OCI-LY3 (cell line): ENCODE results near the gene SH2B3.

Experiments
- H2AFZ ChIP-seq: fragments of 200-600, 300-600 bp; shearing (Covaris generic); 2 replicates; pipeline ENCODE4 v1.6.0; 2014; ENCODE audit warnings: antibody characterized with exemption, low read depth, low read length
- H3K27ac ChIP-seq: fragments of 200-600, 300-600 bp; sonication (generic); 2 replicates; pipeline ENCODE4 v1.5.1; 2014; ENCODE audit warnings: mild to moderate bottlenecking, low read length, moderate library complexity, mixed read lengths
- H3K27me3 ChIP-seq: fragments of 200-600, 300-600 bp; sonication (generic); 2 replicates; pipeline ENCODE4 v1.6.1; 2014; ENCODE audit warnings: low read depth, low read length, mixed read lengths
- H3K36me3 ChIP-seq: fragments of 200-600, 300-600 bp; sonication (generic); replicated peaks from 2 replicates; pipeline ENCODE3; 2014; ENCODE audit warnings: low read depth, low read length, mixed read lengths
- H3K4me1 ChIP-seq: fragments of 300-600, 200-600 bp; sonication (generic); 2 replicates; pipeline ENCODE4 v1.6.1; 2014; ENCODE audit warnings: low read length, mixed read lengths
- H3K4me2 ChIP-seq: fragments of 200-600, 300-600 bp; sonication (generic); 2 replicates; pipeline ENCODE4 v1.6.1; 2014; ENCODE audit warnings: low read length, mixed read lengths
- H3K4me3 ChIP-seq: fragments of 300-600, 200-600 bp; sonication (generic); 2 replicates; pipeline ENCODE4 v1.5.1; 2014; ENCODE audit warnings: antibody characterized with exemption, mild to moderate bottlenecking, low read length, moderate library complexity
- H3K79me2 ChIP-seq: fragments of 300-600, 200-600 bp; shearing (Covaris generic); 2 replicates; pipeline ENCODE4 v1.6.1; 2014; ENCODE audit warnings: mild to moderate bottlenecking, low read length, mixed read lengths
- H3K9ac ChIP-seq: fragments of 300-600, 200-600 bp; shearing (Covaris generic); 2 replicates; pipeline ENCODE4 v1.6.0; 2014; ENCODE audit warnings: mild to moderate bottlenecking, low read length, moderate library complexity
- H3K9me3 ChIP-seq: fragments of 200-600, 300-600 bp; shearing (Covaris generic); 2 replicates; pipeline ENCODE4 v1.6.1; 2014; ENCODE audit warnings: low read length, mixed read lengths; ENCODE audit not compliant: insufficient read depth
- H4K20me1 ChIP-seq: fragments of 200-600, 300-600 bp; sonication (generic); 2 replicates; pipeline ENCODE4 v1.6.1; 2016; ENCODE audit warnings: low read length, mixed read lengths; ENCODE audit not compliant: insufficient read depth
- EZH2phosphoT487 ChIP-seq: fragments of 200-600 bp; shearing (Covaris generic); IDR thresholded peaks from 2 replicates; pipeline ENCODE4 v1.6.1; 2018; ENCODE audit warnings: antibody characterized with exemption, mixed run types, low read depth
- TF ChIP-seq, protein P1 (sequence below): fragments of 200-600, 300-600 bp; sonication (generic); IDR thresholded peaks from 2 replicates; pipeline ENCODE4 v1.5.1; 2014; ENCODE audit warnings: antibody characterized with exemption, low read length, low read depth

SH2B3 gene

DNA sequence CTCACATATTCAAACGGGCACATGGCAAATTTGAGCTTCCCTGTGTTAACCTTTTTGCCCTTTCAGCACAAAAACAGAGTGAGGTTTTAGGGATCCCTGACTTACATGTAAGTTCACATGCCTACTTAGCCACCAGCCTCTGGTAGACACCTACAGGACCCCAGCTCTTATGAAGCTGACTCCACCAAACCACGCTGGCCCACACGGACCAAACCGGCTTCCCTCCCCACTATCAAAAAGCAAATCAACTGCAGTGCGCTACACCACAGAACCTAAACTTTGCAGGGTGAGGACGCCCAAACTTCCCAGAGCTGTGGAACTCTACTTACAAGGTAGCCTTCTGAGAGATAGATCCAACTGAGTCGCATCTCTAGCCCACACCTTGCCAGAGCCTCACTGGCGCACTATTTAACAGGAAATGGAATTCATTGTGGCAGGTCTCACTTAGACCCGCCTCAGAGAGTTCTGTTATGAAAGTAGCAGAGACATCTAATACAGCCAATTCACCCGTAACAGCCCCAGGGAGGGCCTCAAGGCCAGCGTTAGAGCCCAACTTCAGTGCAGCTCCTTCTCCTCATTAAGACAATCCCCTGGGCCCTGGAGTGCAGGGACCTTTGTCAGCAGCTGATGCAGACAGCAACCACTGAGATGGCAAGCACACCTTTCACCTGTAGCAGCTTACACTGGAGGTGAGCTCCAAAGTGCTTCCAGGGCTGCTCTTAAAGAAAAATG, 49.2 kb downstream of the SH2B3 start:
- Histone ChIP-seq H2AFZ (no peak overlapping the region), H3K79me2 (no peaks in the 10 kb centered on the region), H3K4me1 (0 out of 2 replicates have a peak, but pooled peaks cover 6% of the 10 kb centered on the region), H3K9me3 (no peaks in the 10 kb centered on the region), H3K27me3 (no peaks in the 10 kb centered on the region), H4K20me1 (peaks cover 29% of the 10 kb centered on the region), H3K4me2 (no peak overlapping the region), H3K9ac (no peak overlapping the region), H3K36me3 (peaks cover 49% of the 10 kb centered on the region), H3K27ac (no peak overlapping the region), H3K4me3 (no peak overlapping the region)
- TF ChIP-seq EZH2phosphoT487, result no peak
- TF ChIP-seq, protein P1, sequence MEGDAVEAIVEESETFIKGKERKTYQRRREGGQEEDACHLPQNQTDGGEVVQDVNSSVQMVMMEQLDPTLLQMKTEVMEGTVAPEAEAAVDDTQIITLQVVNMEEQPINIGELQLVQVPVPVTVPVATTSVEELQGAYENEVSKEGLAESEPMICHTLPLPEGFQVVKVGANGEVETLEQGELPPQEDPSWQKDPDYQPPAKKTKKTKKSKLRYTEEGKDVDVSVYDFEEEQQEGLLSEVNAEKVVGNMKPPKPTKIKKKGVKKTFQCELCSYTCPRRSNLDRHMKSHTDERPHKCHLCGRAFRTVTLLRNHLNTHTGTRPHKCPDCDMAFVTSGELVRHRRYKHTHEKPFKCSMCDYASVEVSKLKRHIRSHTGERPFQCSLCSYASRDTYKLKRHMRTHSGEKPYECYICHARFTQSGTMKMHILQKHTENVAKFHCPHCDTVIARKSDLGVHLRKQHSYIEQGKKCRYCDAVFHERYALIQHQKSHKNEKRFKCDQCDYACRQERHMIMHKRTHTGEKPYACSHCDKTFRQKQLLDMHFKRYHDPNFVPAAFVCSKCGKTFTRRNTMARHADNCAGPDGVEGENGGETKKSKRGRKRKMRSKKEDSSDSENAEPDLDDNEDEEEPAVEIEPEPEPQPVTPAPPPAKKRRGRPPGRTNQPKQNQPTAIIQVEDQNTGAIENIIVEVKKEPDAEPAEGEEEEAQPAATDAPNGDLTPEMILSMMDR, result no peak

- H3K9ac ChIP-seq, result no peak overlapping the region
- H3K4me1 ChIP-seq, result 0 out of 2 replicates have a peak, but pooled peaks cover 6% of the 10 kb centered on the region
- H3K27me3 ChIP-seq, result no peaks in the 10 kb centered on the region
- H3K4me2 ChIP-seq, result no peak overlapping the region
- H2AFZ ChIP-seq, result no peak overlapping the region
- H3K36me3 ChIP-seq, result peaks cover 42% of the 10 kb centered on the region
- no peak overlapping the region for H3K27ac ChIP-seq
- no peaks in the 10 kb centered on the region for H3K9me3 ChIP-seq
- no peak for TF ChIP-seq EZH2phosphoT487
- TF ChIP-seq, protein P1, result no peak
- H3K79me2 ChIP-seq, result no peaks in the 10 kb centered on the region
- H3K4me3 ChIP-seq, result no peak overlapping the region
- H4K20me1 ChIP-seq, result peaks cover 22% of the 10 kb centered on the region
These were observed 50.0 kb downstream of the SH2B3 start for GRCh38 chr12:111455448-111456320.

DNA sequence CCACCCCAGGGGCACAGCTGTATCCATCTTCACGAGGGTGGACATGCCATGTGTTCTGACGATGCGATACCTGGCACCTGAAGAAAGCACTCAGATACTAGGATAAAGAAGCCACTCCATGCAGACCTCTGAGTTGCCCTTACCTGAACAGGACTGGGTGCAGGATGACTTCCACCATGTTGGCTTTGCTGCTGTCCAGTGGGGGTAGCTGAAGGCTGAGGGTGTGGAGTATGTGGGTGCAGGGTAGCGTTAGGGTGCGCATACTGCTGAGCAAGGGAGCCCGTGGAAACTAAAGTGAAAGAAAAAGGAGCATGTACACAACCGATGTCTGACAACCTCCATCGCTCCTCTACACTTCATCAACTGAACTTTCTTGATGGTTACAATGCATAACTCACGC, 51.3 kb downstream of the SH2B3 start:
- no peaks in the 10 kb centered on the region for H3K27me3 ChIP-seq
- no peak overlapping the region for H3K4me3 ChIP-seq
- H2AFZ ChIP-seq, result no peak overlapping the region
- H3K4me1 ChIP-seq, result peaks cover 3% of the 10 kb centered on the region
- H3K36me3 ChIP-seq, result peaks cover 36% of the 10 kb centered on the region
- H3K4me2 ChIP-seq, result no peak overlapping the region
- no peak overlapping the region for H3K9ac ChIP-seq
- H3K79me2 ChIP-seq, result no peaks in the 10 kb centered on the region
- no peak overlapping the region for H3K27ac ChIP-seq
- TF ChIP-seq, protein P1, result no peak
- no peak for TF ChIP-seq EZH2phosphoT487
- H3K9me3 ChIP-seq, result no peaks in the 10 kb centered on the region
- 0 out of 2 replicates have a peak, but pooled peaks cover 12% of the 10 kb centered on the region for H4K20me1 ChIP-seq

DNA sequence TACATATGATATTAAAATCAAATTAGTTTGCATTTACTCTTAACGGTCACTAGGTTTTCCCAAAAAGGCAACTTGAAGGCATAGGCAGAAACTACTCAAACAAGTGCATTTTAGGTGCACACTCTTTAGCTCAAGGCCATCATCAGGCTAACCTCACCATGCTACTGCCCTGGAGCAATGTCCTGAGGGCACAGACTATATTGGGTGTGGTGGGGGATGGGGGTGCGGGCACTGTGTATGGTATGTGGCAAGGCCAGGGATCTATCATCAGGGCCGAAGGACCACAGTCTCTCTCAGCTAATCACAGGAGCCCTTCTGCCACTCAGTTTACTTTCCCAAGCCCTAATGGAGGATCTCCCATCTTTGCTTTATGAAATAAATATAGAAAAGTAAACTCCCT, 51.9 kb downstream of the SH2B3 start:
- H3K4me2 ChIP-seq, result no peak overlapping the region
- no peak overlapping the region for H3K9ac ChIP-seq
- H3K36me3 ChIP-seq, result peaks cover 36% of the 10 kb centered on the region
- TF ChIP-seq EZH2phosphoT487, result no peak
- TF ChIP-seq, protein P1, result no peak
- H3K4me1 ChIP-seq, result peaks cover 8% of the 10 kb centered on the region
- H3K79me2 ChIP-seq, result no peaks in the 10 kb centered on the region
- H3K4me3 ChIP-seq, result no peak overlapping the region
- no peak overlapping the region for H3K27ac ChIP-seq
- H3K9me3 ChIP-seq, result no peaks in the 10 kb centered on the region
- H3K27me3 ChIP-seq, result no peaks in the 10 kb centered on the region
- H2AFZ ChIP-seq, result no peak overlapping the region
- H4K20me1 ChIP-seq, result 0 out of 2 replicates have a peak, but pooled peaks cover 12% of the 10 kb centered on the region
